Measurements from ENCODE around the gene NPIPB6.
"Not testable (repeated sequence)": the region's sequence is repeated elsewhere in the genome, so short reads cannot be mapped to it uniquely, and the experiment has no call there.

NPIPB6 gene

DNA sequence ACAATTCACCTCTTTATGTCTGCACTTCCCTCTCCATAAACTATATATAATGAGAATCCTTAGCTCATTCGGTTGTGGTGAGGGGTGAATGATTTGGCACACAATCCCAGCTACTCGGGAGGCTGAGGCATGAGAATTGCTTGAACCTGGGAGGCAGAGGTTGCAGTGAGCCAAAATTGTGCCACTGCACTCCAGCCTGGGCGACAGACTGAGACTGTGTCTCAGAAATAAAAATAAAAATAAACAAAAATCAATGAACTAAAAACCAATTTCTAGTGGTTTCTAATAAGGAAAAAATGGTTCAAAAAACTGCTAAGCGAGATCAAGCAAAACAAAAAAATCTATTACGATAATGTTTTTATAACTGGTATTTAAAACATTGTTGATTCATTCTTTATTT lies at the start of gene NPIPB6:
Gene NPIPB6 (minus strand): TSS at position 101 of the 400 bp plus-strand sequence. CDS start 686 bp downstream, outside the sequence.
- not testable (repeated sequence) for DNase-seq

DNA sequence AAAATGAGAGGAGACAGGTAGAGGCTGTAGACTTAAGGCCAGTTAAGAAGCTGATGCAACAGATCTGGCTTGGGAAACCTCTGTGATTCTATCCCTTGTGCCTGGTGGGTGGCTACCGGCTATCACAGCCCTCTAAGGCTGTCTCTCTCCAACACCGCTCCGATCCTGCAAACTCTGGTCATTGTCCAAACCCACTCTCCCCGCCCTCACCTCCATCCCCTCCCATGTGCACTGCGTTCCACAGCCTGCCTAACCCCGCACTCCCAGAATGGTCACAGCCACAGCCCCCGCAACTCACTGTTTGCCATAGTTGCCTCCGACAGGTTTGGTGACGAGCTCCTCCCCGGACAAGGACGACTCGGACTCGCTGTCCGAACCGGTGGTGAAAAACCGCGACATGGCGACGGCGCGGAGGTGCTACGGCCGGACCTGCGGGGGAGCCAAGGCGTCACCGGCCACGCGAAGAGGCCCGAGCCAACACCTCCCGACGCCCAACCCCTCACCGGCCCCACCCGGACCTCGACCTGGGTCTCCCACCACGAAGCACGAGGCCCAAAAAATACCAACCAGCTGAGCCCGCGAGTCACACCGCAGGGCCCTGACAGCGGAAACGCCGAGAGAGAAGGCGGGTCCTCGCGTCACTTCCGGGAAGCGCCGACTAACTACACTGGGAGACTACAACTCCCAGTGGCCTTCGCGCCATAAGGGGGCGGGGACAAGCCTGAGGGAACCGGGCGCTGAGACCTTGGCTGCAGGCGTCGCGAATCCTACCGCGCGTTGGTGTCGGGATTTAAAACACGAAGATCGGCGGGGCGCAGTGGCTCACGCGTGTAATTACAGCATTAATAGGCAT lies 40.1 kb upstream of the NPIPB6 start, which contains the start of gene EIF3CL:
Gene EIF3CL (minus strand): TSS at position 622 of the 853 bp plus-strand sequence. CDS start 223 bp downstream, at position 399.
- not testable (repeated sequence) for DNase-seq

DNA sequence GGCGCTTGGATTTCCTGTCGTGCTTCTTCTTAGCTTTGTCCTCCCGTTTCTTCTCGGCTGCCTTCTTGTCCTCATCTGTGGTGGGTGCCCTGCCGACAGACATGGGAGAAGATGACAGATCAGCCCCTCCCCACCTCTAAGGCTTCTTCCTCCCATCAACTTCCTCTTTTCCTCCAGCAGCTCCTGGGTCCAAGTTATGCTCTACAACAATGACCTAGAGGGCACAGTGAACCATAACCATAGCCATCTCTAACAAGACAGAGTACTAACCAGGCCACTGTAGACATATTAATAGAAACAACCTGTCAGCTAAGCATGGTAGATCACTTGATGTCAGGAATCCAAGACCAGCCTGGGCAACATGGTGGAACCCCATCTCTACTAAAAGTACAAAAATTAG lies 28.7 kb upstream of the NPIPB6 start:
- DNase-seq: not testable (repeated sequence)

DNA sequence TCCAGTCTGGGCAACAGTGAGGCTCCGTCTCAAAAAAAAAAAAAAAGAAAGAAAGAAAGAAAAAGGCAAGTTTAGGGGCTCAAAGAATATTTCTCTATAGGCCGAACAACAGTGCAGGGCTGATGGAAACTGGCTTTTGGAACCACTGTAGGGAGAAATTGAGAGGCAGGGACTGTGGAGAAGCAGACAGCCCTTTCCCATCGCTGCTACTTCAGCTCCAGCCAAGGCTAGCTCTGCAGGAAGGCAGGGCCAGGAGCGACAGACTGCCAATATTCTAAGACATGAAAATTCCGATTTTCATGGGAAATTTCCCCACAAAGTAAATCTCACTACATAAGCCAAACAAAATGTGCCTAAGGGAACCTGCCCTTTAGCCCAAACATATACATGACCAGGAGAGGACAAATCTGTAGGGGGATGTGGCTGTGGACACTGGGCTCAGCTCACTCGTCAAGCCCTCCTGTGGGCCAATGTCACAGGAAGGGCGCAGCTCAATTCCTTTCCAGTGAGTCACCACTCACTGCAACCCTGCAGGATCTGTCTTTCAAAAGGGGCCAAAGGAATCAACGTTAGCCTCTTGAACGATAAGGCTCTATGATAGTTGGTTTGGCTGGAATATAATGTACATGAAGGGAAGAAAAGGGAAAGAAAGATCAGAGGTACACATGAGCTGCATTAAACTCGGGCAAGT lies 19.0 kb upstream of the NPIPB6 start:
- not testable (repeated sequence) for DNase-seq

DNA sequence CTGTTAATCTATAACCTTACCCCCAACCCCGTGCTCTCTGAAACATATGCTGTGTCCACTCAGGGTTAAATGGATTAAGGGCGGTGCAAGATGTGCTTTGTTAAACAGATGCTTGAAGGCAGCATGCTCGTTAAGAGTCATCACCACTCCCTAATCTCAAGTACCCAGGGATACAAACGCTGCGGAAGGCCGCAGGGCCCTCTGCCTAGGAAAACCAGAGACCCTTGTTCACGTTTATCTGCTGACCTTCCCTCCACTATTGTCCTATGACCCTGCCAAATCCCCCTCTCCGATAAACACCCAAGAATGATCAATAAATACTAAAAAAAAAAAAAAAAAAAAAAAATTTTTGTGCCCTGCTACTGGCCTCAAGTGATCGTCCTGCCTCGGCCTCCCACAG lies 14.5 kb upstream of the NPIPB6 start:
- not testable (repeated sequence) for DNase-seq

DNA sequence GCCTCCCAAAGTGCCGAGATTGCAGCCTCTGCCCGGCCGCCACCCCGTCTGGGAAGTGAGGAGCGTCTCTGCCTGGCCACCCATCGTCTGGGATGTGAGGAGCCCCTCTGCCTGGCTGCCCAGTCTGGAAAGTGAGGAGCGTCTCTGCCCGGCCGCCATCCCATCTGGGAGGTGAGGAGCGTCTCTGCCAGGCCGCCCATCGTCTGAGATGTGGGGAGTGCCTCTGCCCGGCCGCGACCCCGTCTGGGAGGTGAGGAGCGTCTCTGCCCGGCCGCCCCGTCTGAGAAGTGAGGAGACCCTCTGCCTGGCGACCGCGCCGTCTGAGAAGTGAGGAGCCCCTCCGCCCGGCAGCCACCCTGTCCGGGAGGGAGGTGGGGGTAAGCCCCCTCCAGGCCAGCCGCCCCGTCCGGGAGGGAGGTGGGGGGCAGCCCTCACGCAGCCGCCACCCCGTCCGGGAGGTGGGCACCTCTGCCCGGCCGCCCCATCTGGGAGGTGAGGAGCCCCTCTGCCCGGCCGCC lies 13.9 kb upstream of the NPIPB6 start:
- not testable (repeated sequence) for DNase-seq

DNA sequence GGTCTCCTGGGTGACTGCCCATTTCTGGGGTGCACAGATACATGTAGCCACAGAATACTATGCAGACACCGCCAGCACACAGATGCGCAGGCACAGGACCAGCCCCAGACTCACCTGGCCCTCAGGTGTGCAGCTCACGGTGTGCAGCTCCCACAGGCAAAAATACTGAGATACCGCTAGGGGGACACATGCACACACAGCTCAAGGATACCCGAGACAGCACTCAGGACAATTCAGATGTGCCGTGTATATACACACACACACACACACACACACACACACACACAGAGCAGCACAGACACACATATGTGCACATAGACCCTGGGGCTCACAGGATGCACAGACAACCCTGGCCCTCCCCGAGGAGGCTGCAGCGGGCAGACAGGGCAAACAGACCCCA lies 11.8 kb upstream of the NPIPB6 start:
- not testable (repeated sequence) for DNase-seq

DNA sequence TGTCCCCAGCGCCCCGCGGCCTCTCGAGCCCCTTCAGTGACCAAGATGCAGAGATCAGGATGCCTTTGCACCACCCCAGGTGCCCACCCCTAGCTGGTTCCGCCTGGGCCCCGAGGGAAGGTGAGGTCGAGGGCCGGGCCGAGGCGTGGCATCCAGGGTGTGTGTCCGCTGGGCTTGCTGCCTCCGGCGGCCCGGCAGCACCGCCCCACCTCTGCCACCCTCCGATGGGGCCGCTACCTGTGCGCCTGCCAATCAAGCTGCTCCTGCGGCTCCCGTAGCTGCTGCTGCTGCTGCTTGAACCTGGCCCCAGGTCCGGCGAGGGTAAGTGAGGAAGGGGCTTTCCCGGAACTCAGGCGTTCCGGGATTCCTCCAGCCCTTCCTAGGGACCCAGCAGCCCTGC lies 11.0 kb upstream of the NPIPB6 start:
- DNase-seq: not testable (repeated sequence)

DNA sequence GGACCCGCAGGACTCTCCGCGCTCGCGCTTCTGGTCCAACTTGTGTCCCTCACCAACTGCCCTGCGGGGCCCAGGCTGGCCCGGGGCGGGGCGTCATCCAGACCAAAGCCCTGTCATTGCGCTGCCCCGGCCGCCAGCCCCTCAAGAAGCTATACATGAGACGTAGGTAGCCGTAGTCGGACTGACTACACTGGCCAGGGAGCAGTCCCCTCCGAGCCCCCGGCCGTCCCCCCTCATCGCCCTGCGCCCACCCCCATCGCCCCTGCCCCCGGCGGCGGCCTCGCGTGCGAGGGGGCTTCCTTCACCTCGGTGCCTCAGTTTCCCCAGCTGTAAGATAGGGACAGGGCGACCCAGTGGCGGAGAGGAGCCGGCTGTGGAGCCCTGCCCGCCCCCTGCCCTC lies 4.6 kb upstream of the NPIPB6 start:
- not testable (repeated sequence) for DNase-seq

DNA sequence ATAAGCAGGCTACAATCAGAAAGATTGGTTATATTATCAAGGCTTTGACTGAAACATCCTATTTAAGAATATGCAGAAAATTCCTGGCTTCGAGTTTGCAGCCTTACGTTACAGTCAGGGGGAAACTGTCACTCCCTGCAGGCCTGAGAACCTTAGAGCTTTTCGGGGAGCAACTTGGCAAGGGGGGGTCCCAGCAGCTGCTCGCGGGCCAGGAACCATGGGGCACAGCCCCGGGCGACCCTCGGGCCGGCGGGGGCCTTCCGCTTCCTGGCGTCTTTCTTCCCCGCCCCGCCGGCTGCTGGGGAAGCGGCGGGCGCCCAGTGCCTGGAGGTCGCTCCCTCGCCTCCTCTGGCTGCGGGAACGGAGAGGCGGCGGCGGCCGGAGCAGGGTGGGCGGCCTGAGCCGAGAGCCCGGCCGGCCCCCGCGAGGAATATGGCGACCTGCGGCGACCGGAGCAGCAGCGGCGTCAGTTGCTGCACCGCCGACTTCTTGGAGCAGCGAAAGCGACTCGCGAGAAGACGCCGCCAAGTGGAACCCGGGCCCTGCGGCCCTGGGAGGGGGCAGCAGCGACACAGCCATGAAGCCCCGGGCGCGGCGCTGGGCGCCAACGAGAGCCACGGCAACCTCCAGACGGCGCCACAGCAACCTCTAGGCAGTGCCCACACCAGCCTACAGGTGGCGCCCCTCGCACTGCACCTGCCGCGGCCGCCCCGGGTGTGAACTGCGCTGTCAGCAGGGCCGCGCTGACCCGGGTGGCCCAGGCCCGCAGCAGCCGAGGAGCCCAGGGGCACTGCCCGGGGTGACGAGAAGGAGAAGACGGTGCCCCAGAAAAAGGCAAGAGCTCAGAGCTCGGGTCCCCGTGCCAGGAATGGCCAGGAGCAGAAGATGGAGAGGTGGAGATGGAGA lies 1.2 kb upstream of the NPIPB6 start:
- not testable (repeated sequence) for DNase-seq

DNA sequence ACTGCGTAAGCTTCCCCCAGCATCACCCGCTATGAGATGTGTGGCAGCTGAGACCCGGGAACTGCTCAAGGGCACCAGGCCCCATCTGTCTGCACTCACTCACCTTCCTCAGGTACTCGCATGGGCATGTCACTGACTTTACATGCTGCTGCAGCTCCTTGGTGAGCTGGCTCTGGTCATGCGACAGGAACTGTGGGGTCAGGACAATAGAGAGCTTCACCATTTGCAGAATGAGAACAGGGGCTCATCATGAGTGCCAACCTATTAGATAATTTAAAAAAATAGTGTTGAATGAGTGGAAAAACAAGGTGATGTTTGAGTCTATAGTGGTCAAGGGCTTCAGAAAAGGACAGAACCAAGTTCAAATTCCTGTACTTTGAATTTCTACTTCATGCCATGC lies 708 bp downstream of the NPIPB6 start:
- not testable (repeated sequence) for DNase-seq

DNA sequence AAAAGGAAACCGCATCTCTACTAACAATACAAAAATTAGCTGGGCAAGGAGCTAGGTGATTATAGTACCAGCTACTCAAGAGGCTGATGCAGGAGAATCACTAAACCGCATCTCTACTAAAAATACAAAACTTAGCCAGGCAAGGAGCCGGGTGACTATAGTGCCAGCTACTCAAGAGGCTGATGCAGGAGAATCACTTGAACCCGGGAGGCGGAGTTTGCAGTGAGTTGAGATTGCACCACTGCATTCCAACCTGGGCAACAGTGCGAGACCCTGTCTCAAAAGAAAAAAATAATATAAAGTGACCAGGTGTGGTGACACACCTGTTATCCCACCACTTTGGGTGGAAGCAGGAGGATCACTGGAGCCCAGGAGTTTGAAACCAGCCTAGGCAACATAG lies 25.1 kb downstream of the NPIPB6 start:
- not testable (repeated sequence) for DNase-seq

DNA sequence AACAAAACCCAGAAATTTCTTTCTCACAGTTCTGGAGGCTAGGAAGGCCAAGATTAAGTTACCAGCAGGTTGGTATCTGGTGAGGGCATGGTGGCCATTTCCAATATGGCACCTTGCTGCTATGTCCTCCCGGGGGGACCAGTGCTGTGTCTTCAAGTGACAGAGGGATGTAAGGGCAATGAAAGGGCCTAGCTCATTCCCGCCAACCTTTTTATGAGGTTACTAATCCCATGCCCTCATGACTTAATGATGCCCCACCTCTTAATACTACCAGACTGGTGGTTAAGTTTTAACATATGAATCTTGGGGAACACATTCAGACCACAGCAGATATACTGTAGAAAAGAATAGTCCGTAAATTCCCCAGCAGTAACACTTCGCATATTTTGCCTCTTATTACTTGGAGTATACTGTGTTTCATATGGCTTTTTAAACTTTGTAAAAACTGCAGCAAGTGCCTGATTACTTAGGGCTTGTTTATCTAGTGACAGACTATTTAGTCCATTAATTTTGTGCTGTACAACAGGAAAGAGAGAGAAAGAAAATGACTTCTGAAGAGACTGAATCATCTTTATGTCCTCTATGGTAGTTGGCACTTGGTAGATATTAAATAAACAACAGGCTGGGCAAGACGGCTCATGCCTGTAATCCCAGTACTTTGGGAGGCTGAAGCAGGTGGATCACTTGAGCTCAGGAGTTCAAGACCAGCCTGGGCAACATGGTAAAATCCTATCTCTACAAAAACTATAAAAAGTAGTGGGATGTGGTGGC lies 26.2 kb downstream of the NPIPB6 start:
- not testable (repeated sequence) for DNase-seq

DNA sequence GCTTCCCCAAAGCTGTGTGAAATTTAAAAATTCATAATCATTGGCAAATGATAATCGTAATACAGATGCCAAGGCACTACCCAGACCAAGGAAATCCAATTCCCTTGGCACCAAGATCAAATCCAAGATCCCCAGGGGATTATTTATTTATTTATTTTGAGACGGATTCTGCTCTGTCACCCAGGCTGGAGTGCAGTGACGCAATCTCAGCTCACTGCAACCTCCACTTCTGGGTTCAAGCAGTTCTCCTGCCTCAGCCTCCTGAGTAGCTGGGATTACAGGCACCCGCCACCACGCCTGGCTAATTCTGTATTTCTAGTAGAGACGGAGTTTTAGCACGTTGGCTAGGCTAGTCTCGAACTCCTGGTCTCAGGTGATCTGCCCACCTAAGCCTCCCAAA lies 27.6 kb downstream of the NPIPB6 start:
- not testable (repeated sequence) for DNase-seq

DNA sequence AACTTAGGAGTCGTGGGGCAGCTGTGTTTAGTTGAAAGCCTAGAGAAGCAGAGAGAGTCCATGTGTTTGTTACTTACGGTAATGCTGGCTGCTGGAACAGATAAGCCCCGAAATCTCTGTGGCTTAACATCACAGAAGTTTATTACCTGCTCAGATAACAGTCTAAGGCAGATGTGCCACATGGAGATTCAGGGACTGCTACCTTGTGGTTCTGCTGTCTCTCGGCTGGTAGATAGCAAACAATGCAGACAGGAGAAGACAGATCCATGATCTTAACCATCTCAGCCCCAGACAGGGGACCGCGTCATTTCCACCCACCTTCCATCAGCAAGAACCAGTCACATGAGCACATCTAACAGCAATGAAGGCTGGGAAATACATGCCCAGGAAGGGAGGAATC lies 30.7 kb downstream of the NPIPB6 start:
- DNase-seq: not testable (repeated sequence)

DNA sequence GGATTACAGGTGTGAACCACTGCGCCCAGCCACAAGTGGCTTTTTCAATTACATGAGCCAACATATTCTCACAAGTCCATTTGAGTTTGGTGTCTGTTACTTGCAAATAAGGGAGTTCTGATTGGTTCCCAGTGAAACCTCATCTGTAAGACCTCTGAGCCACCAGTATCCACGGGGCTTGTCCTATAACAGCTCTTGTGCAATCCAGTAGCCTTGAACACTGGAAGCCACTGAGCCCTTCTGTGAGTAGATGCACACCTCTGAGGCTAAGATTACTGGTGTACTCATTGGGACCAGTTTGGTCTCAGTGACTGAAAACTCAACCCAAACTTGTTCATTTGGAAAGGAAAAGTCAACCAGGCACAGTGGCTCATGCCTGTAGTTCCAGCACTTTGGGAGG lies 32.3 kb downstream of the NPIPB6 start:
- DNase-seq: not testable (repeated sequence)

DNA sequence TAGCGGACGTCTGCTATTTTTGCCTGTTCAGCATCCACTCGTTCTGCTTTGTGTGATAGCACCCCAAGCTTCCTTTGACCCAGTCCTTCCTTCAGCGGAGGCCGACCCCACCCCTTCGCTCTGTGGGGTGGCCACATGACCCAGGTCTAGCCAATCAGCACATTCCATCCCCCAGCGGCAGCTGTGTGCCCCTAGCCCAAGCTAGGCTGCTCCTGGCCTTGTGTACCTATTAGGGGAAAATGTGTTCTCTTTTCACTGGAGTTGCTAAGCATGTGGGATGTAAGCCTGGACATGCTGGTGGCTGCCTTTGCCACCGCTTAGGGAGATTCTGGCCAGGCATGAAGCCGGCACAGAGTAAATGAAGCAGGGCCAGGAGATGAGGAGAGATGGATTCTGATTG lies 33.1 kb downstream of the NPIPB6 start:
- DNase-seq: not testable (repeated sequence)

DNA sequence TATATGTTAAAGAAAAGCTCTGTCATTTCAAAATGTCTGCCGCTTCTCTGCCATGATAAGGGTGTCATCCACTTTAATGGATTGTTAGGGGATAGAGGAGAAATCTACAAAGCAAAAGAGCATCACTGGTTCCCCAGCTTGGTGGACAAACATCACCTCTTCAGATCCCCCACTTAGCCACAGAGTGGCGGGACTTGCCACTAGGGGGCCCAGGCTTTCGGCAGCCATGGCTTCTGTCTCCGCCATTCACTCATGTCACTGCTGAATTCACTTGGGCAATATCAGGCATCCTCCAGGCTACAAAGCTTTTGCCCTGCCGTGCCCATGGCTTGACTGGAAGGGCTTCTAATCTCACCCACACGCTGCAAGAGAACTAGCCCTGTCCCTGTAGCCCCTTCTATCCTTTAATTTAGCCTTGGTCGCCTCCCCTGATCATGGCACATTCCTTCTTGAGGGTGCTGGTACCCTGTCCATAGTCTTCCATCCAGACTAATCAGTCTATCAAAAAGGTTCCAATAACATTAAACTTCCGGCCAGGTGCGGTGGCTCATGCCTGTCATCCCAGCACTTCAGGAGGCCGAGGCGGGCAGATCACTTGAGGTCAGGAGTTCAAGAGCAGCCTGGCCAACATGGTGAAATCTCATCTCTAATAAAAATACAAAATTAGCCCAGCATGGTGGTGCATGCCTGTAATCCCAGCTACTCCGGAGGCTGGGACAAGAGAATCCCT lies 36.3 kb downstream of the NPIPB6 start:
- peak; percentile 74 for DNase-seq

DNA sequence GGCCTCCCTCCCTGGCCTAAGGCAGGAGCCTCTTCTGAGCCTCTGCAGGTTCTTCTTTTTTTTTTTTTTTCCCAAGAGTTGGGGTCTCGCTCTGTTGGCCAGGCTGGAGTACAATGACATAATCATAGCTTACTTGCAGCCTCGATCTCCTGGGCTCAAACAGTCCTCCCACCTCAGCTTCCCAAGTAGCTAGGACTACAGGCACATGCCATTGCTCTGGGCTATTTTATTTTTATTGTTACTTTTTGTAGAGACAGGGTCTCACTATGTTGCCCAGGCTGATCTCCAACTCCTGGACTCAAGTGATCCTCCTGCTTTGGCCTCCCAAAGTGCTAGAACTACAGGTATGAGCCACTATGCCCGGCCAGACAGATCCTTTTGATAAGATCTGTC lies 38.4 kb downstream of the NPIPB6 start:
- DNase-seq: no peak

DNA sequence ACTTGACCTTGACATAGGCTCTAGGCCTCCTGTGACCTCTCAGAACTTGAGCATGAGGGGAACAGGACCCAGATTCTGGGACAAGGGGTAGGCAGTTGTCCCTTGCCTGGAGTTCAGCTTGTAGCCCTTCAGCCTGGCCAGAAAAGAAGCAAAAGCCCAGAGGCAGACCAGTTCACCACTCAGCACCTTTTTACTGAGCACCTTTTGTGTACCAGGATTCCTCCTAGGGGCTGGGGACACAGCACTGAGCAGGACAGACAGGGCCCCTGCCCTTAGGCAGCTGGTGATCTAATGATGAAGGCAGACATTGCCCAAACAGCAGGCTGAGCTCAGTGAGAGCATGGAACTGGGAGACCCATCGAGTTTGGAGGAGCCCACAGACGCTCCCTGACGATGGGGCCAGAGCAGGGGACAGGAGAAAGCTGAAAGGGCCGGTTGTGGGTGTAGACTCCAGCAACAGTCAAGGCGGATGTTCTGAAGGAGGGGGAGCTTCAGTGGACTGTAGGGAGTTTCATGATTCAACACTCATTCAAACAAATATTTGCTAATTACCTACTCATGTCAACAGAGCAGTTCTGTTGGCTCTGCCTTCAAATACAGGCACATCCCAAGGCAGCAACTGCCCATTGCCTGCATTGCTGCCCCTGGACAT lies 38.9 kb downstream of the NPIPB6 start:
- no peak for DNase-seq
